Kidney (tissue), 14 donors: ENCODE data around the gene GUCY2F. TPM values are rescaled to one million over a fixed set of nuclear protein-coding genes. Genes with fewer than 3 reads are reported as not detected.

ENCODE experiments used
- DNase-seq, 5 donors: peaks; one replicate each; pipeline ENCODE4 v3.0.0-alpha.2; 2013 to 2020
- FAIRE-seq: peaks from 2 replicates; lab custom pipeline; 2012; peaks lifted over from hg19 to GRCh38; lab: Jason Lieb, UNC
- H3K27ac ChIP-seq, 2 donors: one replicate each; pipeline ENCODE4 v1.7.0; 2013; ENCODE audit warnings: low read depth in 2 of 2, low read length in 2 of 2, inconsistent platforms in 1 of 2
- H3K27me3 ChIP-seq: one replicate; pipeline ENCODE4 v1.7.1; 2013; ENCODE audit warnings: low read length, inconsistent platforms; ENCODE audit not compliant: control insufficient read depth, insufficient read depth
- H3K36me3 ChIP-seq, 3 donors: one replicate each; pipeline versions ENCODE4 v1.7.0 to v1.7.1; 2013; ENCODE audit warnings: low read length in 3 of 3, control low read depth in 1 of 3, inconsistent platforms in 1 of 3; ENCODE audit not compliant: insufficient read depth in 3 of 3, control insufficient read depth in 2 of 3
- H3K4me1 ChIP-seq, 3 donors: one replicate each; pipeline versions ENCODE4 v1.7.0 to v1.7.1; 2013; ENCODE audit warnings: low read length in 3 of 3, inconsistent platforms in 1 of 3, low read depth in 1 of 3; ENCODE audit not compliant: control insufficient read depth in 2 of 3, insufficient read depth in 2 of 3
- H3K4me3 ChIP-seq, 3 donors: one replicate each; pipeline versions ENCODE4 v1.7.0 to v1.8.1; 2013; ENCODE audit warnings: low read length in 3 of 3, control low read depth in 1 of 3, inconsistent platforms in 1 of 3
- H3K9ac ChIP-seq, 3 donors: one replicate each; pipeline versions ENCODE4 v1.7.0 to v1.7.1; 2013; ENCODE audit warnings: low read length in 3 of 3, control low read depth in 1 of 3, inconsistent platforms in 1 of 3
- H3K9me3 ChIP-seq, 3 donors: one replicate each; pipeline versions ENCODE4 v1.7.0 to v1.7.1; 2013; ENCODE audit warnings: low read length in 3 of 3, control low read depth in 1 of 3, inconsistent platforms in 1 of 3; ENCODE audit not compliant: control insufficient read depth in 2 of 3, insufficient read depth in 1 of 3
- CTCF ChIP-seq: IDR thresholded peaks from 3 replicates; pipeline ENCODE4 v1.5.1; 2012; ENCODE audit warnings: mild to moderate bottlenecking, moderate library complexity, borderline replicate concordance; ENCODE audit not compliant: insufficient read depth; ENCODE audit errors: extremely low read depth
- intact Hi-C: fragments of 100-400 bp; cut with DNase I; formaldehyde crosslinking; loops from one replicate; pipeline ENCODE4 v1.11.1; 2022
- polyA plus RNA-seq: library from polyadenylated mRNA; stranded (reverse); fragments of 350-450 nt; fragmentation: Illumina TruSeq; extraction: RNeasy Lipid Tissue Mini Kit (QIAGEN cat#74804); gene quantifications from one replicate; pipeline ENCODE4 v1.2.3, GENCODE V29; 2014; ENCODE audit warnings: low read depth, low replicate concordance; ENCODE audit not compliant: insufficient read depth
- total RNA-seq: library from RNA; stranded (reverse); fragmentation: NEBNext Ultra II Directional; extraction: Animal tissue kit (Norgen Biotek cat#: 25700); gene quantifications from one replicate; pipeline ENCODE4 v1.2.1, GENCODE V29; 2021
- donor health status: control.
- donor health status: control.
- donor health status: control.
- donor health status: control.
- donor health status: control.
- donor health status: DM: yes; HTN: yes; CAD: no.
- donor health status: Normal renal cell carcinoma (clear cell type).

The GUCY2F gene
- total and polyA plus RNA-seq, 2 donors from 2014 or later, result not detected

- H3K27ac ChIP-seq, result no peak overlapping the region
- peak overlapping the region in 1 of 3 donors; percentile 26 for H3K9ac ChIP-seq
- no peaks in the 10 kb centered on the region for H3K36me3 ChIP-seq
- peak overlapping the region in 1 of 3 donors; percentile 32 for H3K4me3 ChIP-seq
- peak; percentile 39 for TF ChIP-seq CTCF
- intact Hi-C loops, result no loop called here
- peak; percentile 49 to 84 (median 65) for DNase-seq
- no peaks in the 10 kb centered on the region for H3K9me3 ChIP-seq
- no peaks in the 10 kb centered on the region for H3K4me1 ChIP-seq
- H3K27me3 ChIP-seq, result peaks cover 2% of the 10 kb centered on the region
- peak; percentile 23 for FAIRE-seq
These were observed 6.6 kb downstream of the GUCY2F start for GRCh38 chrX:109475174-109475891.

- DNase-seq (peak; percentile 20 to 57 (median 43)), FAIRE-seq (no peak)
- no peaks in the 10 kb centered on the region for H3K36me3 ChIP-seq
- no peaks in the 10 kb centered on the region for H3K4me1 ChIP-seq
- no peak for TF ChIP-seq CTCF
- H3K9me3 ChIP-seq, result no peaks in the 10 kb centered on the region
- no peak overlapping the region for H3K9ac ChIP-seq
- H3K4me3 ChIP-seq, result no peak overlapping the region
- intact Hi-C loops, result no loop called here
- no peak overlapping the region for H3K27ac ChIP-seq
- peaks cover 2% of the 10 kb centered on the region for H3K27me3 ChIP-seq
These were observed 8.7 kb downstream of the GUCY2F start for GRCh38 chrX:109472939-109473735.

- H3K27me3 ChIP-seq, result no peaks in the 10 kb centered on the region
- no peak overlapping the region for H3K4me3 ChIP-seq
- no peak overlapping the region for H3K9ac ChIP-seq
- FAIRE-seq, result no peak
- no peak overlapping the region for H3K27ac ChIP-seq
- intact Hi-C loops, result no loop called here
- no peak for DNase-seq
- no peaks in the 10 kb centered on the region for H3K36me3 ChIP-seq
- H3K4me1 ChIP-seq, result no peaks in the 10 kb centered on the region
- TF ChIP-seq CTCF, result no peak
- no peaks in the 10 kb centered on the region for H3K9me3 ChIP-seq
These were observed 17.7 kb downstream of the GUCY2F start for GRCh38 chrX:109464231-109464630.
